ENCODE measurements around the gene SARDH.

DNA sequence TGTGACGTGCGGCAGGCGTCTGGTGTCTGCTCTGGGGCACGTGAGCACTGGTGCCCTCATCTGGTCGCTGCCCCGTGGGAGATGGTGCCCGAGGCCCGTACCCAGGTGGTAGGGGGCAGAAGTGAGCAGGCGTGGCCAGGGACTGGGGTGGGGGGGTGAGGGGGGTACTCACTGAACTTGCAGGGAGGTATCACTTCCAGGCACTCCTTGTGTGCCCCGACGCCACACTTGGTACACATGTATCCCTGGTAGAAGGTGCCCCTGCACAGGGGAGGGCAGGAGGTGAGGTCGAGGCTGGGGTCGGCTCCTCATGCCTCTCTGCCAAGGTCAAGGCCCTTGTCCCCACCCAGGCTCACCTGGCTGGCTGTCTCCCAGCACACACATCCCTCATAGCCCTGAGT lies 45.2 kb upstream of the SARDH start:
- TF ChIP-seq, protein P1, sequence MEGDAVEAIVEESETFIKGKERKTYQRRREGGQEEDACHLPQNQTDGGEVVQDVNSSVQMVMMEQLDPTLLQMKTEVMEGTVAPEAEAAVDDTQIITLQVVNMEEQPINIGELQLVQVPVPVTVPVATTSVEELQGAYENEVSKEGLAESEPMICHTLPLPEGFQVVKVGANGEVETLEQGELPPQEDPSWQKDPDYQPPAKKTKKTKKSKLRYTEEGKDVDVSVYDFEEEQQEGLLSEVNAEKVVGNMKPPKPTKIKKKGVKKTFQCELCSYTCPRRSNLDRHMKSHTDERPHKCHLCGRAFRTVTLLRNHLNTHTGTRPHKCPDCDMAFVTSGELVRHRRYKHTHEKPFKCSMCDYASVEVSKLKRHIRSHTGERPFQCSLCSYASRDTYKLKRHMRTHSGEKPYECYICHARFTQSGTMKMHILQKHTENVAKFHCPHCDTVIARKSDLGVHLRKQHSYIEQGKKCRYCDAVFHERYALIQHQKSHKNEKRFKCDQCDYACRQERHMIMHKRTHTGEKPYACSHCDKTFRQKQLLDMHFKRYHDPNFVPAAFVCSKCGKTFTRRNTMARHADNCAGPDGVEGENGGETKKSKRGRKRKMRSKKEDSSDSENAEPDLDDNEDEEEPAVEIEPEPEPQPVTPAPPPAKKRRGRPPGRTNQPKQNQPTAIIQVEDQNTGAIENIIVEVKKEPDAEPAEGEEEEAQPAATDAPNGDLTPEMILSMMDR (IDR thresholded peaks at IDR 0.05): no peak
- TF ChIP-seq POLR2A (IDR thresholded peaks at IDR 0.05): no peak
- no peak for TF ChIP-seq EP300 (IDR thresholded peaks at IDR 0.05)
- TF ChIP-seq POLR2AphosphoS5 (IDR thresholded peaks at IDR 0.05): no peak
